ENCODE results near the gene SLC23A2.

SLC23A2 gene

DNA sequence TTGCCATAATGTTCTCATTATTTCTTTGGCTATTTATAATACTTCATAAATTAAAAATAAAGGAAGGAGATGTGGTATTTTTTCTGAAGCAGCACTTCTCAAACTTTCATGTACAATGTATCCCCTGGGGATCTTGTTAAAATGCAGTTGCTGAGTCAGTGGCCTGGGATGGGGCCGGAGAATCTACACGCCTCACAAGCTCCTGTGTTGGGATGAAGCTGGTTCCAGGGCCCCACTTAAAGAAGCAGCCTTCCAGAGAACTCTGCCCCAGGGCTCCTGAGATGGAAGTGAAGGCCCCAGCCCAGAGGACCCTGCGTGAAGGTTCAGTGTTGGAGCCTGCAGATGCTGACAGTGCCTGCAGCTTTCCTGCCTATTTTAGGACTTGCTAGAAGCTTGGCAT is 40.1 kb upstream of the SLC23A2 start:
- no peak for ATAC-seq
- TF ChIP-seq, protein P1, sequence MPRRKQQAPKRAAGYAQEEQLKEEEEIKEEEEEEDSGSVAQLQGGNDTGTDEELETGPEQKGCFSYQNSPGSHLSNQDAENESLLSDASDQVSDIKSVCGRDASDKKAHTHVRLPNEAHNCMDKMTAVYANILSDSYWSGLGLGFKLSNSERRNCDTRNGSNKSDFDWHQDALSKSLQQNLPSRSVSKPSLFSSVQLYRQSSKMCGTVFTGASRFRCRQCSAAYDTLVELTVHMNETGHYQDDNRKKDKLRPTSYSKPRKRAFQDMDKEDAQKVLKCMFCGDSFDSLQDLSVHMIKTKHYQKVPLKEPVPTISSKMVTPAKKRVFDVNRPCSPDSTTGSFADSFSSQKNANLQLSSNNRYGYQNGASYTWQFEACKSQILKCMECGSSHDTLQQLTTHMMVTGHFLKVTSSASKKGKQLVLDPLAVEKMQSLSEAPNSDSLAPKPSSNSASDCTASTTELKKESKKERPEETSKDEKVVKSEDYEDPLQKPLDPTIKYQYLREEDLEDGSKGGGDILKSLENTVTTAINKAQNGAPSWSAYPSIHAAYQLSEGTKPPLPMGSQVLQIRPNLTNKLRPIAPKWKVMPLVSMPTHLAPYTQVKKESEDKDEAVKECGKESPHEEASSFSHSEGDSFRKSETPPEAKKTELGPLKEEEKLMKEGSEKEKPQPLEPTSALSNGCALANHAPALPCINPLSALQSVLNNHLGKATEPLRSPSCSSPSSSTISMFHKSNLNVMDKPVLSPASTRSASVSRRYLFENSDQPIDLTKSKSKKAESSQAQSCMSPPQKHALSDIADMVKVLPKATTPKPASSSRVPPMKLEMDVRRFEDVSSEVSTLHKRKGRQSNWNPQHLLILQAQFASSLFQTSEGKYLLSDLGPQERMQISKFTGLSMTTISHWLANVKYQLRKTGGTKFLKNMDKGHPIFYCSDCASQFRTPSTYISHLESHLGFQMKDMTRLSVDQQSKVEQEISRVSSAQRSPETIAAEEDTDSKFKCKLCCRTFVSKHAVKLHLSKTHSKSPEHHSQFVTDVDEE (CRISPR knock-in tag; IDR thresholded peaks at IDR 0.05): no peak
- TF ChIP-seq ZC3H10 (CRISPR knock-in tag; IDR thresholded peaks at IDR 0.05) (no peak), ZNF70 (CRISPR knock-in tag; IDR thresholded peaks at IDR 0.05) (no peak), SNAI2 (CRISPR knock-in tag; IDR thresholded peaks at IDR 0.05) (no peak), ISL1 (CRISPR knock-in tag; IDR thresholded peaks at IDR 0.05) (no peak), ZFP30 (CRISPR knock-in tag; IDR thresholded peaks at IDR 0.05) (no peak), ZNF8 (CRISPR knock-in tag; IDR thresholded peaks at IDR 0.05) (no peak), RARB (CRISPR knock-in tag; IDR thresholded peaks at IDR 0.05) (no peak), GLIS3 (CRISPR knock-in tag; IDR thresholded peaks at IDR 0.05) (no peak), PPARA (CRISPR knock-in tag; IDR thresholded peaks at IDR 0.05; ENCODE audit: borderline replicate concordance) (no peak), TOX (CRISPR knock-in tag; IDR thresholded peaks at IDR 0.05; ENCODE audit: borderline replicate concordance) (no peak), BACH2 (CRISPR knock-in tag; IDR thresholded peaks at IDR 0.05; ENCODE audit: borderline replicate concordance) (no peak)
- TF ChIP-seq, protein P2, sequence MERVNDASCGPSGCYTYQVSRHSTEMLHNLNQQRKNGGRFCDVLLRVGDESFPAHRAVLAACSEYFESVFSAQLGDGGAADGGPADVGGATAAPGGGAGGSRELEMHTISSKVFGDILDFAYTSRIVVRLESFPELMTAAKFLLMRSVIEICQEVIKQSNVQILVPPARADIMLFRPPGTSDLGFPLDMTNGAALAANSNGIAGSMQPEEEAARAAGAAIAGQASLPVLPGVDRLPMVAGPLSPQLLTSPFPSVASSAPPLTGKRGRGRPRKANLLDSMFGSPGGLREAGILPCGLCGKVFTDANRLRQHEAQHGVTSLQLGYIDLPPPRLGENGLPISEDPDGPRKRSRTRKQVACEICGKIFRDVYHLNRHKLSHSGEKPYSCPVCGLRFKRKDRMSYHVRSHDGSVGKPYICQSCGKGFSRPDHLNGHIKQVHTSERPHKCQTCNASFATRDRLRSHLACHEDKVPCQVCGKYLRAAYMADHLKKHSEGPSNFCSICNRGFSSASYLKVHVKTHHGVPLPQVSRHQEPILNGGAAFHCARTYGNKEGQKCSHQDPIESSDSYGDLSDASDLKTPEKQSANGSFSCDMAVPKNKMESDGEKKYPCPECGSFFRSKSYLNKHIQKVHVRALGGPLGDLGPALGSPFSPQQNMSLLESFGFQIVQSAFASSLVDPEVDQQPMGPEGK (CRISPR knock-in tag; IDR thresholded peaks at IDR 0.05; ENCODE audit: borderline replicate concordance): no peak
- TF ChIP-seq, protein P3, sequence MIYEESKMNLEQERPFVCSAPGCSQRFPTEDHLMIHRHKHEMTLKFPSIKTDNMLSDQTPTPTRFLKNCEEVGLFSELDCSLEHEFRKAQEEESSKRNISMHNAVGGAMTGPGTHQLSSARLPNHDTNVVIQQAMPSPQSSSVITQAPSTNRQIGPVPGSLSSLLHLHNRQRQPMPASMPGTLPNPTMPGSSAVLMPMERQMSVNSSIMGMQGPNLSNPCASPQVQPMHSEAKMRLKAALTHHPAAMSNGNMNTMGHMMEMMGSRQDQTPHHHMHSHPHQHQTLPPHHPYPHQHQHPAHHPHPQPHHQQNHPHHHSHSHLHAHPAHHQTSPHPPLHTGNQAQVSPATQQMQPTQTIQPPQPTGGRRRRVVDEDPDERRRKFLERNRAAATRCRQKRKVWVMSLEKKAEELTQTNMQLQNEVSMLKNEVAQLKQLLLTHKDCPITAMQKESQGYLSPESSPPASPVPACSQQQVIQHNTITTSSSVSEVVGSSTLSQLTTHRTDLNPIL (CRISPR knock-in tag; IDR thresholded peaks at IDR 0.05; ENCODE audit: low read depth): no peak
- TF ChIP-seq, protein P4, sequence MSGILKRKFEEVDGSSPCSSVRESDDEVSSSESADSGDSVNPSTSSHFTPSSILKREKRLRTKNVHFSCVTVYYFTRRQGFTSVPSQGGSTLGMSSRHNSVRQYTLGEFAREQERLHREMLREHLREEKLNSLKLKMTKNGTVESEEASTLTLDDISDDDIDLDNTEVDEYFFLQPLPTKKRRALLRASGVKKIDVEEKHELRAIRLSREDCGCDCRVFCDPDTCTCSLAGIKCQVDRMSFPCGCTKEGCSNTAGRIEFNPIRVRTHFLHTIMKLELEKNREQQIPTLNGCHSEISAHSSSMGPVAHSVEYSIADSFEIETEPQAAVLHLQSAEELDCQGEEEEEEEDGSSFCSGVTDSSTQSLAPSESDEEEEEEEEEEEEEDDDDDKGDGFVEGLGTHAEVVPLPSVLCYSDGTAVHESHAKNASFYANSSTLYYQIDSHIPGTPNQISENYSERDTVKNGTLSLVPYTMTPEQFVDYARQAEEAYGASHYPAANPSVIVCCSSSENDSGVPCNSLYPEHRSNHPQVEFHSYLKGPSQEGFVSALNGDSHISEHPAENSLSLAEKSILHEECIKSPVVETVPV (CRISPR knock-in tag; IDR thresholded peaks at IDR 0.05): no peak

DNA sequence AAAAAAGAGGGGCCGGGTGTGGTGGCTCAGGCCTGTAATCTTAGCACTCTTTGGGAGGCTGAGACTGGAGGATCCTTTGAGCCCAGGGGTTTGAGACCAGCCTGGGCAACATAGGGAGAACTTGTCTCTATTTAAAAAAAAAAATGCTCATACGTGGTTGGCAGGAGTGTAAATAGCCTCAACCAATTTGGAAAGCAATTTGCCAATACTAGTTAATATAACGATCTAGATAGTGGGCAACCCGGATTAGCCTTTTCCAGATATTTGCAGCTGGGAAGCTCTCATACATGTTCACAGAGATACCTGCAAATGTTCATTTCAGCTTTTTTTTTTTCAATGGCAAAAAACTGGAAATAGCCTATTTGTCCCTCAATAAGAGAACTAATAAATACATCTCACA is 39.0 kb upstream of the SLC23A2 start:
- ATAC-seq: no peak
- no peak for TF ChIP-seq ZNF8 (CRISPR knock-in tag; IDR thresholded peaks at IDR 0.05)
- TF ChIP-seq BACH2 (CRISPR knock-in tag; IDR thresholded peaks at IDR 0.05; ENCODE audit: borderline replicate concordance): no peak
- TF ChIP-seq, protein P4 (CRISPR knock-in tag; IDR thresholded peaks at IDR 0.05): no peak
- TF ChIP-seq ZNF70 (CRISPR knock-in tag; IDR thresholded peaks at IDR 0.05): no peak
- TF ChIP-seq, protein P2 (CRISPR knock-in tag; IDR thresholded peaks at IDR 0.05; ENCODE audit: borderline replicate concordance): no peak
- TF ChIP-seq TCF4 (CRISPR knock-in tag; IDR thresholded peaks at IDR 0.05; ENCODE audit: borderline replicate concordance): no peak
- no peak for TF ChIP-seq ESRRG (CRISPR knock-in tag; IDR thresholded peaks at IDR 0.05)

DNA sequence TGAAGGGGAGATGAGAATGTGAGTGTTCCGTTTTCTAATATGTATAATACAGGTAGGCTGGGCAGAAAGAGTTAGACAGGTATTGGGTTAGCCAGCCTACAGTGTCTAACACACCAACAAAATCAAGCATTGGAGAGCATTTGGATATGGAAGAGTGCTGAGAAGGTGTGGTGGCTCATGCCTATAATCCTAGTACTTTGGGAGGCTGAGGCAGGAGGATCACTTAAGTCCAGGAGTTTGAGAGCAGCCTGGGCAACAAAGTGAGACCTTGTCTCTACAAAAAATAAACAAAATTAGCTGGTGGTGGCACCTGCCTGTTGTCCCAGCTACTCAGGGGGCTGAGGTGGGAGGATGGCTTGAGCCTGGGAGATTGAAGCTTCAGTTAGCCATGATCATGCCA is 38.6 kb upstream of the SLC23A2 start:
- TF ChIP-seq, protein P1 (CRISPR knock-in tag; IDR thresholded peaks at IDR 0.05): no peak
- TF ChIP-seq RARB (CRISPR knock-in tag; IDR thresholded peaks at IDR 0.05): no peak
- TF ChIP-seq, protein P3 (CRISPR knock-in tag; IDR thresholded peaks at IDR 0.05; ENCODE audit: low read depth): no peak
- TF ChIP-seq ZC3H10 (CRISPR knock-in tag; IDR thresholded peaks at IDR 0.05): no peak
- no peak for TF ChIP-seq SNAI2 (CRISPR knock-in tag; IDR thresholded peaks at IDR 0.05)
- no peak for TF ChIP-seq ISL1 (CRISPR knock-in tag; IDR thresholded peaks at IDR 0.05)
- no peak for ATAC-seq

Data from SK-N-SH treated with all-trans-retinoic acid at 6 μM for 48 hours (cell line).